Neural cell (in vitro differentiated cells): Measurements from ENCODE around the gene MAPK9. TPM values are rescaled to one million over a fixed set of nuclear protein-coding genes. Genes with fewer than 3 reads are reported as not detected.

ENCODE experiments used
- H2AFZ ChIP-seq: fragments of 200-600, 300-800 bp; sonication (generic), shearing (Covaris generic); 2 replicates; pipeline ENCODE4 v1.6.0; 2014; ENCODE audit warnings: low read depth, mild to moderate bottlenecking, antibody characterized with exemption, low read length, moderate library complexity
- H3F3A ChIP-seq: fragments of 200-600 bp; shearing (Covaris generic); 2 replicates; pipeline ENCODE4 v1.6.1; 2016; ENCODE audit warnings: mild to moderate bottlenecking, moderate library complexity, mixed read lengths, antibody characterized with exemption, low read length; ENCODE audit not compliant: insufficient read depth, poor library complexity, severe bottlenecking
- H3K27ac ChIP-seq: fragments of 200-600, 300-800 bp; sonication (generic), shearing (Covaris generic); 2 replicates; pipeline ENCODE4 v1.5.1; 2014; ENCODE audit warnings: mild to moderate bottlenecking, low read length, moderate library complexity
- H3K27me3 ChIP-seq: fragments of 300-800, 200-600 bp; sonication (generic), shearing (Covaris generic); 2 replicates; pipeline ENCODE4 v1.6.0; 2014; ENCODE audit warnings: mild to moderate bottlenecking, low read depth, low read length, moderate library complexity; ENCODE audit not compliant: insufficient read depth
- H3K36me3 ChIP-seq: fragments of 300-800, 200-600 bp; sonication (generic), shearing (Covaris generic); 2 replicates; pipeline ENCODE4 v1.5.1; 2014; ENCODE audit warnings: mild to moderate bottlenecking, antibody characterized with exemption, low read length, moderate library complexity; ENCODE audit not compliant: insufficient read depth
- H3K4me2 ChIP-seq: fragments of 300-800, 200-600 bp; sonication (generic), shearing (Covaris generic); 2 replicates; pipeline ENCODE4 v1.6.0; 2014; ENCODE audit warnings: mild to moderate bottlenecking, low read length
- H3K4me3 ChIP-seq: fragments of 300-800, 200-600 bp; sonication (generic), shearing (Covaris generic); 2 replicates; pipeline ENCODE4 v1.5.1; 2014; ENCODE audit warnings: mild to moderate bottlenecking, low read length, moderate library complexity
- H3K79me2 ChIP-seq: fragments of 200-600 bp; shearing (Covaris generic); replicated peaks from 2 replicates; pipeline ENCODE4 v1.6.0; 2014; ENCODE audit warnings: mild to moderate bottlenecking, low read length, moderate library complexity; ENCODE audit not compliant: insufficient read depth
- H3K9ac ChIP-seq: fragments of 300-800, 200-600 bp; sonication (generic), shearing (Covaris generic); 2 replicates; pipeline ENCODE4 v1.6.1; 2016; ENCODE audit warnings: mild to moderate bottlenecking, low read length, mixed read lengths
- H3K9me2 ChIP-seq: fragments of 200-600 bp; shearing (Covaris generic); 2 replicates; pipeline ENCODE4 v1.6.1; 2016; ENCODE audit warnings: mild to moderate bottlenecking, low read length, mixed read lengths; ENCODE audit not compliant: insufficient read depth
- H3K9me3 ChIP-seq: fragments of 200-600, 300-800 bp; sonication (generic), shearing (Covaris generic); 2 replicates; pipeline ENCODE4 v1.6.1; 2016; ENCODE audit warnings: mild to moderate bottlenecking, mixed run types, low read length, moderate library complexity, mixed read lengths
- H4K20me1 ChIP-seq: fragments of 200-600 bp; shearing (Covaris generic); 2 replicates; pipeline ENCODE4 v1.6.1; 2016; ENCODE audit warnings: mild to moderate bottlenecking, mixed run types; ENCODE audit not compliant: insufficient read depth
- EP300 ChIP-seq: fragments of 450-650 bp; conservative IDR thresholded peaks from 2 replicates; pipeline ENCODE4 v1.6.1; 2014; ENCODE audit warnings: antibody characterized with exemption, mild to moderate bottlenecking, moderate library complexity; ENCODE audit not compliant: poor library complexity, severe bottlenecking
- EZH2 ChIP-seq: fragments of 200-600, 300-800 bp; shearing (Covaris generic), sonication (generic); IDR thresholded peaks from 2 replicates; pipeline ENCODE4 v1.6.1; 2014; ENCODE audit warnings: antibody characterized with exemption, low read length, borderline replicate concordance, mild to moderate bottlenecking; ENCODE audit not compliant: insufficient read depth, poor library complexity, severe bottlenecking
- MXI1 ChIP-seq: fragments of 450-650 bp; conservative IDR thresholded peaks from 2 replicates; pipeline ENCODE4 v1.6.1; 2014; ENCODE audit warnings: antibody characterized with exemption, mild to moderate bottlenecking; ENCODE audit not compliant: poor library complexity, severe bottlenecking
- POLR2AphosphoS5 ChIP-seq: IDR thresholded peaks from 2 replicates; pipeline ENCODE4 v1.6.1; 2012
- RAD21 ChIP-seq: fragments of 450-650 bp; conservative IDR thresholded peaks from 2 replicates; pipeline ENCODE4 v1.6.1; 2014; ENCODE audit warnings: antibody characterized with exemption, mild to moderate bottlenecking, moderate library complexity
- SMC3 ChIP-seq: fragments of 450-650 bp; conservative IDR thresholded peaks from 2 replicates; pipeline ENCODE4 v1.6.1; 2014; ENCODE audit warnings: antibody characterized with exemption, mild to moderate bottlenecking, moderate library complexity; ENCODE audit not compliant: poor library complexity
- TAF1 ChIP-seq: IDR thresholded peaks from 2 replicates; pipeline ENCODE4 v1.6.1; 2012; ENCODE audit warnings: low read depth
- polyA plus RNA-seq: library from polyadenylated mRNA; depleted of rRNA; stranded (reverse); fragments of >200 nt; gene quantifications from 2 replicates; pipeline ENCODE4 v1.2.3, GENCODE V29; 2014
- TF ChIP-seq, protein P1 (sequence below): fragments of 450-650 bp; IDR thresholded peaks from 2 replicates; pipeline ENCODE4 v1.5.1; 2014; ENCODE audit warnings: antibody characterized with exemption, mild to moderate bottlenecking, moderate library complexity; ENCODE audit not compliant: poor library complexity, severe bottlenecking
- TF ChIP-seq, protein P2 (sequence below): IDR thresholded peaks from 2 replicates; pipeline ENCODE4 v1.6.1; 2012; ENCODE audit warnings: borderline replicate concordance

The MAPK9 gene
- polyA plus RNA-seq, 1 donor from 2014 or later = 73.9 TPM

DNA sequence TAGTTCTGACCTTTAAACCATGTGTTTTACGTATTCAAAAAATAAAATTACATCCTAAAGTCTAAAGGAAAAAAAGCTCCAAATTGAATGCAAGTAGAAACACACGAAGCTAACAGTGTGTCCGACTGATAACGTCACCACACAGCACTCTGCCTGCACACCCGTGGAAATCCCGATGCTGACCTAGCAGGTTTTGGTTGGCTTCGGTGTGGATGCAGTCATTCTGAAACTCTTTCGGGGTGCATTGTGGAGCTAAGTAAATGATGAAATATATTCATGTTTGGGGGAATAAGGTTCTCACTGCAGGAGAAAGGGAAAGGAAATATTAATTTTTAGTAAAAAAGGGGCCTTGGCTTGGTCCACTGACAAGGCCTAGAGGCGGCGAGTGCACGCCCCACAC is 84.9 kb downstream of the MAPK9 start:
- no peaks in the 10 kb centered on the region for H3K79me2 ChIP-seq
- no peaks in the 10 kb centered on the region for H4K20me1 ChIP-seq
- no peak overlapping the region for H3K9ac ChIP-seq
- no peak for TF ChIP-seq TAF1
- TF ChIP-seq POLR2AphosphoS5 = no peak
- no peak for TF ChIP-seq MXI1
- TF ChIP-seq, protein P1, sequence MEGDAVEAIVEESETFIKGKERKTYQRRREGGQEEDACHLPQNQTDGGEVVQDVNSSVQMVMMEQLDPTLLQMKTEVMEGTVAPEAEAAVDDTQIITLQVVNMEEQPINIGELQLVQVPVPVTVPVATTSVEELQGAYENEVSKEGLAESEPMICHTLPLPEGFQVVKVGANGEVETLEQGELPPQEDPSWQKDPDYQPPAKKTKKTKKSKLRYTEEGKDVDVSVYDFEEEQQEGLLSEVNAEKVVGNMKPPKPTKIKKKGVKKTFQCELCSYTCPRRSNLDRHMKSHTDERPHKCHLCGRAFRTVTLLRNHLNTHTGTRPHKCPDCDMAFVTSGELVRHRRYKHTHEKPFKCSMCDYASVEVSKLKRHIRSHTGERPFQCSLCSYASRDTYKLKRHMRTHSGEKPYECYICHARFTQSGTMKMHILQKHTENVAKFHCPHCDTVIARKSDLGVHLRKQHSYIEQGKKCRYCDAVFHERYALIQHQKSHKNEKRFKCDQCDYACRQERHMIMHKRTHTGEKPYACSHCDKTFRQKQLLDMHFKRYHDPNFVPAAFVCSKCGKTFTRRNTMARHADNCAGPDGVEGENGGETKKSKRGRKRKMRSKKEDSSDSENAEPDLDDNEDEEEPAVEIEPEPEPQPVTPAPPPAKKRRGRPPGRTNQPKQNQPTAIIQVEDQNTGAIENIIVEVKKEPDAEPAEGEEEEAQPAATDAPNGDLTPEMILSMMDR = no peak
- no peak for TF ChIP-seq EP300
- no peak for TF ChIP-seq SMC3
- TF ChIP-seq, protein P2, sequence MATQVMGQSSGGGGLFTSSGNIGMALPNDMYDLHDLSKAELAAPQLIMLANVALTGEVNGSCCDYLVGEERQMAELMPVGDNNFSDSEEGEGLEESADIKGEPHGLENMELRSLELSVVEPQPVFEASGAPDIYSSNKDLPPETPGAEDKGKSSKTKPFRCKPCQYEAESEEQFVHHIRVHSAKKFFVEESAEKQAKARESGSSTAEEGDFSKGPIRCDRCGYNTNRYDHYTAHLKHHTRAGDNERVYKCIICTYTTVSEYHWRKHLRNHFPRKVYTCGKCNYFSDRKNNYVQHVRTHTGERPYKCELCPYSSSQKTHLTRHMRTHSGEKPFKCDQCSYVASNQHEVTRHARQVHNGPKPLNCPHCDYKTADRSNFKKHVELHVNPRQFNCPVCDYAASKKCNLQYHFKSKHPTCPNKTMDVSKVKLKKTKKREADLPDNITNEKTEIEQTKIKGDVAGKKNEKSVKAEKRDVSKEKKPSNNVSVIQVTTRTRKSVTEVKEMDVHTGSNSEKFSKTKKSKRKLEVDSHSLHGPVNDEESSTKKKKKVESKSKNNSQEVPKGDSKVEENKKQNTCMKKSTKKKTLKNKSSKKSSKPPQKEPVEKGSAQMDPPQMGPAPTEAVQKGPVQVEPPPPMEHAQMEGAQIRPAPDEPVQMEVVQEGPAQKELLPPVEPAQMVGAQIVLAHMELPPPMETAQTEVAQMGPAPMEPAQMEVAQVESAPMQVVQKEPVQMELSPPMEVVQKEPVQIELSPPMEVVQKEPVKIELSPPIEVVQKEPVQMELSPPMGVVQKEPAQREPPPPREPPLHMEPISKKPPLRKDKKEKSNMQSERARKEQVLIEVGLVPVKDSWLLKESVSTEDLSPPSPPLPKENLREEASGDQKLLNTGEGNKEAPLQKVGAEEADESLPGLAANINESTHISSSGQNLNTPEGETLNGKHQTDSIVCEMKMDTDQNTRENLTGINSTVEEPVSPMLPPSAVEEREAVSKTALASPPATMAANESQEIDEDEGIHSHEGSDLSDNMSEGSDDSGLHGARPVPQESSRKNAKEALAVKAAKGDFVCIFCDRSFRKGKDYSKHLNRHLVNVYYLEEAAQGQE = no peak
- TF ChIP-seq EZH2 = no peak
- no peak for TF ChIP-seq RAD21
- H3K4me2 ChIP-seq = no peak overlapping the region
- no peaks in the 10 kb centered on the region for H3K27me3 ChIP-seq
- no peak overlapping the region for H3K4me3 ChIP-seq
- H3K27ac ChIP-seq = no peak overlapping the region
- no peaks in the 10 kb centered on the region for H3K9me3 ChIP-seq
- no peak overlapping the region for H2AFZ ChIP-seq
- no peaks in the 10 kb centered on the region for H3K36me3 ChIP-seq
- H3K9me2 ChIP-seq = no peaks in the 10 kb centered on the region
- no peaks in the 10 kb centered on the region for H3F3A ChIP-seq

- Histone ChIP-seq H3K4me2 (no peak overlapping the region), H3F3A (no peaks in the 10 kb centered on the region), H2AFZ (no peak overlapping the region), H4K20me1 (no peaks in the 10 kb centered on the region), H3K9me2 (no peaks in the 10 kb centered on the region), H3K36me3 (no peaks in the 10 kb centered on the region), H3K79me2 (no peaks in the 10 kb centered on the region), H3K4me3 (no peak overlapping the region), H3K9ac (no peak overlapping the region), H3K27me3 (no peaks in the 10 kb centered on the region), H3K27ac (no peak overlapping the region), H3K9me3 (no peaks in the 10 kb centered on the region)
- TF ChIP-seq EP300 (no peak), SMC3 (no peak), EZH2 (no peak), RAD21 (no peak), POLR2AphosphoS5 (no peak), MXI1 (no peak)
Observed at GRCh38 chr5:180205916-180206315, 86.0 kb downstream of the MAPK9 start.
